NCI-H446 treated with DMSO at 0.1 percent for 48 hours (cell line): ENCODE data around the gene SGK1.

ENCODE experiments used
- DNase-seq: peaks from one replicate; lab custom pipeline; 2025; lab: John Stamatoyannopoulos, UW

Gene SGK1

GRCh38 chr6:134119486-134119885 is 198.4 kb downstream of the SGK1 start:
- DNase-seq = no peak
